ENCODE results near the gene CNDP1. TPM values are rescaled to one million over a fixed set of nuclear protein-coding genes. Genes with fewer than 3 reads are reported as not detected.

CNDP1 gene
- polyA plus RNA-seq, 1 experiment = not detected

- ChIA-PET CTCF (interaction anchor here (1.1 to 3.6 kb wide), 4 partner anchors 19 to 299 kb away, joined by 3 to 13 read pairs (median 4); no protein-coding TSS in a partner anchor), POLR2A (interaction anchor here (0.6 kb wide), 1 partner anchor 222 kb away, joined by 3 read pairs; no protein-coding TSS in a partner anchor)
- H3K27me3 ChIP-seq (ENCODE audit: control insufficient read depth, insufficient read depth, low read length) = peaks cover 7% of the 10 kb centered on the region
Observed at GRCh38 chr18:74495581-74496507, 38.5 kb upstream of the CNDP1 start, which contains the start of gene CNDP2. CNDP2 (plus strand) TSS chr18:74496363; CDS start chr18:74499974, 3,611 bp downstream.

GRCh38 chr18:74496508-74497323 is 37.6 kb upstream of the CNDP1 start:
- CTCF ChIA-PET = interaction anchor here (1.1 to 3.6 kb wide), 4 partner anchors 20 to 300 kb away, joined by 3 to 13 read pairs (median 4); no protein-coding TSS in a partner anchor
- peaks cover 4% of the 10 kb centered on the region; the same call in 1 of the 2 replicates for H3K9me3 ChIP-seq (ENCODE audit: control insufficient read depth, insufficient read depth, low read length)
- POLR2A ChIA-PET = interaction anchor here (0.6 kb wide), 1 partner anchor 223 kb away, joined by 3 read pairs; no protein-coding TSS in a partner anchor
- H3K27me3 ChIP-seq (ENCODE audit: control insufficient read depth, insufficient read depth, low read length) = peaks cover 7% of the 10 kb centered on the region
- H3K27ac ChIP-seq (ENCODE audit: low read depth, low read length) = peak overlapping the region; percentile 52
- H3K4me3 ChIP-seq (ENCODE audit: low read depth, low read length) = peak overlapping the region; percentile 93
- peak; percentile 8 for DNase-seq (ENCODE audit: low read depth, low spot score)
- peak; percentile 15; the same call in 1 of the 2 replicates for TF ChIP-seq CTCF (IDR thresholded peaks at IDR 0.05; ENCODE audit: low read depth, low read length)

More at GRCh38 chr18:74495581-74496507, 38.5 kb upstream of the CNDP1 start, which contains the start of gene CNDP2:
- Histone ChIP-seq H3K9me3 (ENCODE audit: control insufficient read depth, insufficient read depth, low read length) (peaks cover 4% of the 10 kb centered on the region; the same call in 1 of the 2 replicates), H3K4me3 (ENCODE audit: low read depth, low read length) (peak within 1 kb of the TSS; percentile 93), H3K27ac (ENCODE audit: low read depth, low read length) (peak within 1 kb of the TSS; percentile 52)
- no peak for TF ChIP-seq CTCF (IDR thresholded peaks at IDR 0.05; ENCODE audit: low read depth, low read length)
- peak; percentile 95 for DNase-seq (ENCODE audit: low read depth, low spot score)

DNA sequence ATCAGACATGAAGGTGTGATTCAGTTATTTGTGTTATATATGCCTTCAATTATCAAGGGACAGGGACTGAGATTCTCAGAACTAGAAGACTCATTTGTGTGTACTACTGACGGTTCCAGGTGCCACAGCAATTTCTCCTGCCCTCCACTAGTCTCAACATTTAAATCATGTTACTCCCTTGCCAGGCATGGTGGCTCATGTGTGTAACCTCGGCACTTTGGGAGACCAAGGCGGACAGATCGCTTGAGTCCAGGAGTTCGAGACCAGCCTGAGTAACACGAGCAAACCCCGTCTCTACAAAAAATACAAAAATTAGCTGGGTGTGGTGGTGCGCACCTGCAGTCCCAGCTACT is 37.0 kb upstream of the CNDP1 start:
- TF ChIP-seq CTCF (IDR thresholded peaks at IDR 0.05; ENCODE audit: low read depth, low read length) = no peak
- no peak for DNase-seq (ENCODE audit: low read depth, low spot score)
- ChIA-PET POLR2A (no interaction called here), CTCF (interaction anchor here (3.6 kb wide), 1 partner anchor 55 kb away, joined by 13 read pairs; no protein-coding TSS in a partner anchor)
- H3K27ac ChIP-seq (ENCODE audit: low read depth, low read length) = no peak overlapping the region
- peak overlapping the region; percentile 93 for H3K4me3 ChIP-seq (ENCODE audit: low read depth, low read length)
- H3K9me3 ChIP-seq (ENCODE audit: control insufficient read depth, insufficient read depth, low read length) = peaks cover 1% of the 10 kb centered on the region; the same call in 1 of the 2 replicates
- H3K27me3 ChIP-seq (ENCODE audit: control insufficient read depth, insufficient read depth, low read length) = peaks cover 4% of the 10 kb centered on the region

DNA sequence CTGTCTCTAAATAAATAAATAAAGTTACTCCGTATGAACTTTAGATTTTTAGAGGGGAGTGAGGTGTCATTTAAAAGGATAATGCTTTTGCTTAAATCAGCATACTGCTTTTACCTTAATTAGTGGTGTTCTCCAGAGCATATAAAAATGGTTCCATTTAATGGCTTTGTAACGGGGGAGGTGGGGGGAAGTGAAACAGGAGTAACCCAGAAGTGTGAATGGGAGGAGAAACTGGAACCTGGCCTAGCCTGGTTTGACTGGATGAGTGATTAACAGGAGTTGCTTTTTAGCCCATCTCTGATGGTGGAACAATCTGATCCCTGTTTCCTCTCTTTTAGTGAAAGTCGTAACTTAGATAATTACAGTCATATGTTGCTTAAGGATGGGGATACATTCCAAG is 36.5 kb upstream of the CNDP1 start:
- ChIA-PET CTCF (interaction anchor here (3.6 kb wide), 1 partner anchor 54 kb away, joined by 13 read pairs; no protein-coding TSS in a partner anchor), POLR2A (no interaction called here)
- Histone ChIP-seq H3K9me3 (ENCODE audit: control insufficient read depth, insufficient read depth, low read length) (no peaks in the 10 kb centered on the region; the same call in 1 of the 2 replicates), H3K4me3 (ENCODE audit: low read depth, low read length) (no peak overlapping the region), H3K27ac (ENCODE audit: low read depth, low read length) (no peak overlapping the region), H3K27me3 (ENCODE audit: control insufficient read depth, insufficient read depth, low read length) (no peaks in the 10 kb centered on the region)
- TF ChIP-seq CTCF (IDR thresholded peaks at IDR 0.05; ENCODE audit: low read depth, low read length) = no peak
- DNase-seq (ENCODE audit: low read depth, low spot score) = no peak
